Right lobe of liver (tissue), 4 donors: ENCODE measurements around the gene BAIAP2.

Experiments
- CTCF ChIP-seq, 4 donors: fragments of 200-600 bp in 3 of 4; fragments of 450-650 bp in 1 of 4; IDR thresholded peaks; one replicate each; pipeline versions ENCODE4 v1.5.1 to v1.8.0; 2016 to 2022; ENCODE audit warnings: antibody characterized with exemption in 4 of 4, mild to moderate bottlenecking in 2 of 4
- POLR2A ChIP-seq: fragments of 450-650 bp; IDR thresholded peaks from one replicate; pipeline ENCODE4 v1.6.1; 2017; ENCODE audit warnings: antibody characterized with exemption, mild to moderate bottlenecking
- donor health status: DM: no; HTN: no; CAD: no.
- donor health status: DM: no; HTN: no; CAD: no.
- donor health status: DM: no; HTN: yes; CAD: no.

DNA sequence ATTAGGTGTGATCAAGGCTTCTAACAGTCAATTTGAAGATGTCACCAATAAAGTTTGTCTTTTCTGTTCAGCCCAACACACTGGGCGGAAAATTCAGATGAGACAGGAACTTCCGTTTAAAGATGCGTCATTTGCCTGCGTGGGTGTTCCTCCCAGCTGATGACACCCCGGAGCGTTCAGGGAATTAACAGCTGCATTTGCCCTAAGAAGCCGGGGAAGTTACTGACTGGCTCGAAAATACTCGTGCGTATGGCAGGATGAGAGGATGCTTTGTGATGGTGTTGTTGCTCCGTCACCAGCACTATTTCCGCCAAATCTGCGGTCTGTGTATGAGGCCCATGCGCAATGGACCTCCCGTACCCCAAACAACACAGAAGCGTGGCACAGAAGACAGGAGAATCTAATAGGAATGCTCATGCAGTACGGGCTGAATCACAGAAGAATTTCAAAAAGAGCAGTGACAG is 118.4 kb downstream of the BAIAP2 start:
- no peak for TF ChIP-seq CTCF (IDR thresholded peaks at IDR 0.05)
- TF ChIP-seq POLR2A = no peak
